ENCODE results near the gene CTPS2. TPM values are rescaled to one million over a fixed set of nuclear protein-coding genes. Genes with fewer than 3 reads are reported as not detected.

CTPS2 gene
- total and polyA plus RNA-seq, 8 donors, result 2.3 to 34.3 (median 10.3) TPM

- intact Hi-C loops (cut with DNase I; ENCODE audit: low total_unique reads), result no loop called here
These were observed 152.3 kb downstream of the CTPS2 start for GRCh38 chrX:16560173-16560572.

GRCh38 chrX:16559206-16559619, 153.3 kb downstream of the CTPS2 start:
- H3K27ac ChIP-seq, result no peak overlapping the region
- 51 to 79% (median 57%) methylated on average over 1 of the region's 1 CpG for WGBS, 5 donors
- H3K4me1 ChIP-seq, result no peaks in the 10 kb centered on the region
- H3K27me3 ChIP-seq, result no peaks in the 10 kb centered on the region
- intact Hi-C loops (cut with DNase I; ENCODE audit: low total_unique reads), result no loop called here
- H3K4me3 ChIP-seq, result no peak overlapping the region
- H3K9me3 ChIP-seq, result no peaks in the 10 kb centered on the region
- H3K36me3 ChIP-seq, result no peaks in the 10 kb centered on the region
- TF ChIP-seq CTCF (IDR thresholded peaks at IDR 0.05) (no peak), POLR2AphosphoS5 (IDR thresholded peaks at IDR 0.05) (no peak), EP300 (IDR thresholded peaks at IDR 0.05) (no peak), POLR2A (IDR thresholded peaks at IDR 0.05) (no peak)
- peak in 1 of 2 donors; percentile 16 for DNase-seq

More at GRCh38 chrX:16560173-16560572, 152.3 kb downstream of the CTPS2 start:
- Histone ChIP-seq H3K27me3 (no peaks in the 10 kb centered on the region), H3K27ac (no peak overlapping the region), H3K36me3 (no peaks in the 10 kb centered on the region), H3K4me3 (no peak overlapping the region), H3K4me1 (no peaks in the 10 kb centered on the region), H3K9me3 (no peaks in the 10 kb centered on the region)
- WGBS, 5 donors, result 77 to 91% (median 91%) methylated on average over 4 of the region's 4 CpGs
- TF ChIP-seq EP300 (IDR thresholded peaks at IDR 0.05) (no peak), CTCF (IDR thresholded peaks at IDR 0.05) (no peak), POLR2A (IDR thresholded peaks at IDR 0.05) (no peak), POLR2AphosphoS5 (IDR thresholded peaks at IDR 0.05) (no peak)
- no peak for DNase-seq

- Histone ChIP-seq H3K36me3 (no peaks in the 10 kb centered on the region), H3K9me3 (no peaks in the 10 kb centered on the region), H3K4me1 (no peaks in the 10 kb centered on the region), H3K27ac (no peak overlapping the region), H3K4me3 (no peak overlapping the region), H3K27me3 (no peaks in the 10 kb centered on the region)
- intact Hi-C loops (cut with DNase I; ENCODE audit: low total_unique reads), result no loop called here
- no peak for DNase-seq
- TF ChIP-seq POLR2AphosphoS5 (IDR thresholded peaks at IDR 0.05) (no peak), CTCF (IDR thresholded peaks at IDR 0.05) (no peak), EP300 (IDR thresholded peaks at IDR 0.05) (no peak), POLR2A (IDR thresholded peaks at IDR 0.05) (no peak)
- 82 to 89% (median 84%) methylated on average over 6 of the region's 6 CpGs for WGBS, 5 donors
These were observed 154.0 kb downstream of the CTPS2 start for GRCh38 chrX:16558489-16558888.

- Histone ChIP-seq H3K4me3 (no peak overlapping the region), H3K36me3 (no peaks in the 10 kb centered on the region), H3K4me1 (no peaks in the 10 kb centered on the region), H3K9me3 (no peaks in the 10 kb centered on the region), H3K27ac (no peak overlapping the region), H3K27me3 (no peaks in the 10 kb centered on the region)
- DNase-seq, result no peak
- WGBS, 5 donors, result 83 to 97% (median 92%) methylated on average over 3 of the region's 3 CpGs
- no peak for TF ChIP-seq EP300 (IDR thresholded peaks at IDR 0.05)
- no peak for TF ChIP-seq CTCF (IDR thresholded peaks at IDR 0.05)
- TF ChIP-seq POLR2A (IDR thresholded peaks at IDR 0.05), result no peak
- no peak for TF ChIP-seq POLR2AphosphoS5 (IDR thresholded peaks at IDR 0.05)
- intact Hi-C loops (cut with DNase I; ENCODE audit: low total_unique reads), result no loop called here
These were observed 159.9 kb downstream of the CTPS2 start for GRCh38 chrX:16552546-16552945.

Measured in stomach (tissue), 9 donors.